Muscle of back (tissue), 11 donors: Measurements from ENCODE around the gene SOX4. TPM values are rescaled to one million over a fixed set of nuclear protein-coding genes. Genes with fewer than 3 reads are reported as not detected.

Source experiments
- DNase-seq, 3 donors: peaks; one replicate each; pipeline versions ENCODE4 v3.0.0 to v3.0.0-alpha.2; 2013
- polyA plus RNA-seq, 10 donors: library from polyadenylated mRNA; unstranded; fragments of 120-200 nt; gene quantifications; one replicate each; pipeline ENCODE4 v1.2.1, GENCODE V29; 2013; ENCODE audit not compliant: insufficient read length in 10 of 10

SOX4 gene
- polyA plus RNA-seq, 10 donors: 33.6 to 62.1 (median 38.9) TPM

- no peak for DNase-seq
These were observed 2.1 kb upstream of the SOX4 start for GRCh38 chr6:21591446-21591845.

- DNase-seq: no peak
These were observed 598 bp upstream of the SOX4 start for GRCh38 chr6:21592953-21593352.

- DNase-seq: no peak
These were observed 420 bp downstream of the SOX4 start for GRCh38 chr6:21593927-21594415.

- peak; percentile 53 to 92 (median 70) for DNase-seq
These were observed 1.1 kb downstream of the SOX4 start for GRCh38 chr6:21594416-21595281.

GRCh38 chr6:21595285-21596144 is 2.0 kb downstream of the SOX4 start:
- DNase-seq: peak; percentile 24 to 77 (median 44)

GRCh38 chr6:21596145-21596948 is 2.8 kb downstream of the SOX4 start:
- peak; percentile 47 to 90 (median 66) for DNase-seq

- DNase-seq: peak; percentile 60 to 85 (median 67)
These were observed 3.6 kb downstream of the SOX4 start for GRCh38 chr6:21596949-21597682.

GRCh38 chr6:21597801-21598673 is 4.5 kb downstream of the SOX4 start:
- peak; percentile 40 to 64 (median 43) for DNase-seq

GRCh38 chr6:21598674-21599023 is 5.1 kb downstream of the SOX4 start:
- peak in 2 of 3 donors; percentile 13 to 56 for DNase-seq

GRCh38 chr6:21599051-21599696 is 5.6 kb downstream of the SOX4 start:
- no peak for DNase-seq

GRCh38 chr6:21601339-21601923 is 7.9 kb downstream of the SOX4 start:
- no peak for DNase-seq

GRCh38 chr6:21601932-21602390 is 8.4 kb downstream of the SOX4 start:
- DNase-seq: no peak

- no peak for DNase-seq
These were observed 9.8 kb downstream of the SOX4 start for GRCh38 chr6:21603082-21603952.

- no peak for DNase-seq
These were observed 10.5 kb downstream of the SOX4 start for GRCh38 chr6:21604081-21604480.

GRCh38 chr6:21605166-21605565 is 11.6 kb downstream of the SOX4 start:
- DNase-seq: no peak

GRCh38 chr6:21608601-21609000 is 15.1 kb downstream of the SOX4 start:
- DNase-seq: no peak

GRCh38 chr6:21609881-21610329 is 16.4 kb downstream of the SOX4 start:
- no peak for DNase-seq

GRCh38 chr6:21610341-21610740 is 16.8 kb downstream of the SOX4 start:
- no peak for DNase-seq
